Measurements from ENCODE around the gene PDILT.

Gene PDILT

DNA sequence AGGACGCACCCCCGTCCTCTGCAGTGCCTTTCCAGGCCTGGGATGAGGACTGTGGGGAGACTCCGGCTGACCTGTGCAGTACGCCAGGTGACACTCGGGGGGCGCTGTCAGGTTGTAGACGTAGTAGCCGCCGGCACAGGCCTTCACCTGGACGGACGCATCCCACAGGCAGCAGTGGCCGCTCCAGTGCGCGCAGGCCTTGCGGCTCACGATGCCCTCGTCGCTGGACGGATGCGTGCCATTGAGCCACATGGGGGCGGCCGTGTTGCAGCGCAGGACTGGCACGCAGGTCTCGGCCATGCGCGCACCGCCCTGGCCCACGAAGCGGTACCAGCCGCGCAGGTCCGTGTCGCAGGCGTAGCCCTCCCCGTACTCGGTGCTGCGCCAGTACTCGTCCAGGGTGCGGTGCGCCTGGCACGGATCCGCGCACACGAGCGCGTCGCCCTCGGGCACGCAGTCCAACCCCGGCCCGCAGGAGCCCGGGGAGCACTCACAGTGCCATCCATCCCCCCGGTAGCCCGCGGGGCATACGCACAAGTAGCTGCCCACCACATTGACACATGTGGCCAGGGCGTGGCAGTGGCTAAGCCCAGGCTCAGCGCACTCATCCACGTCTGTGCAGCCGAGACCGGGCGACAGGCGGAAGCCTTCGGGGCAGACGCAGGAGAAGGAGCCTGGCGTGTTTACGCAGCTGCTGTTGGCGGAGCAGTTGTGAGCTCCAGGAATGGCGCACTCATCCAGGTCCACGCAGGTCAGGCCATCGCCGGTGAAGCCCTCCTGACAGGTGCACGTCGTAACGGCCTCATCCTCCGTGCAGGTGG is 56.0 kb downstream of the PDILT start:
- TF ChIP-seq FOXM1 (IDR thresholded peaks at IDR 0.05; ENCODE audit: borderline replicate concordance, low read depth) (no peak), TAF1 (IDR thresholded peaks at IDR 0.05; ENCODE audit: low read depth) (no peak), TCF12 (IDR thresholded peaks at IDR 0.05; ENCODE audit: low read depth) (no peak), ZBTB7A (IDR thresholded peaks at IDR 0.05; ENCODE audit: low read depth) (no peak)
- TF ChIP-seq, protein P1, sequence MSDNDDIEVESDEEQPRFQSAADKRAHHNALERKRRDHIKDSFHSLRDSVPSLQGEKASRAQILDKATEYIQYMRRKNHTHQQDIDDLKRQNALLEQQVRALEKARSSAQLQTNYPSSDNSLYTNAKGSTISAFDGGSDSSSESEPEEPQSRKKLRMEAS (IDR thresholded peaks at IDR 0.05): no peak

DNA sequence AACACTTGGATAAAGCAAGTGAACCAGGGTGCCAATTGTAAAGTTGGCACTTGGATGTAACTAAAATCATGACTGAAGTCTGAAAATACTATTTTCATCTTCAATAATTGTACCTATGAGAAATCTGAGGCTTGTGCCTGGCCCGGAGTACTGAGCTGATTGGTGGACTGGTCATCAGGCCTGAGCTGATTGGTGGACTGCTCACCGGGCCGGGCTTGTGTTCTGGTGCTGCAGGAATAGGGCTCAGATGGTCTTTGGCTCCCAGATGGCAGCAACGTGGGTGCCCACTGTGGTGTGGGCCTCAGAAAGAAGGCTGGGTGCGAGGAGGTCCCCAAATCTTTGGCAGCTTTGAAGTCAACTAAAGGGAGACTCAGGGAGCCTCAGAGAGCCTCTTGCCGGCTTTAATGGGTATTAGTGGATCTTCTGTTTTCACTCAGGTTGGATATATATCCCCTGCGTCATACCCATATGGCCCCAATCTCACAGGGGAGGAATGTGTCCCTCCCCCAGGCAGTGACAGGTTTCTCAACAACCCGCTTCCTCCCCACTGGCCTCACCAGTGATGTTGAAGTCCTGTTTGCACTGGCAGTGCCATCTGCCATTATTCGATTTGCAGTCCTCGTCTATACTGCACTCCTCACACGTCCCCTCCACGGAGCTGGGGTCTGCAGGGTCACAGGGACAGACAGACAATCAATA is 56.7 kb downstream of the PDILT start:
- TF ChIP-seq NFIC (IDR thresholded peaks at IDR 0.05) (no peak), ZBTB7A (IDR thresholded peaks at IDR 0.05; ENCODE audit: low read depth) (no peak), EP300 (IDR thresholded peaks at IDR 0.05; ENCODE audit: borderline replicate concordance) (no peak), CREB1 (IDR thresholded peaks at IDR 0.05; ENCODE audit: low read depth) (no peak), TCF12 (IDR thresholded peaks at IDR 0.05; ENCODE audit: low read depth) (no peak), TAF1 (IDR thresholded peaks at IDR 0.05; ENCODE audit: low read depth) (no peak), EGR1 (IDR thresholded peaks at IDR 0.05) (no peak), TEAD4 (IDR thresholded peaks at IDR 0.05) (no peak), RAD21 (IDR thresholded peaks at IDR 0.05; ENCODE audit: low read depth) (no peak), YY1 (IDR thresholded peaks at IDR 0.05; ENCODE audit: low read depth) (no peak), CEBPB (IDR thresholded peaks at IDR 0.05) (no peak), FOXM1 (IDR thresholded peaks at IDR 0.05; ENCODE audit: borderline replicate concordance, low read depth) (no peak)
- TF ChIP-seq, protein P1 (IDR thresholded peaks at IDR 0.05): no peak
- TF ChIP-seq, protein P2, sequence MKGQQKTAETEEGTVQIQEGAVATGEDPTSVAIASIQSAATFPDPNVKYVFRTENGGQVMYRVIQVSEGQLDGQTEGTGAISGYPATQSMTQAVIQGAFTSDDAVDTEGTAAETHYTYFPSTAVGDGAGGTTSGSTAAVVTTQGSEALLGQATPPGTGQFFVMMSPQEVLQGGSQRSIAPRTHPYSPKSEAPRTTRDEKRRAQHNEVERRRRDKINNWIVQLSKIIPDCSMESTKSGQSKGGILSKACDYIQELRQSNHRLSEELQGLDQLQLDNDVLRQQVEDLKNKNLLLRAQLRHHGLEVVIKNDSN (IDR thresholded peaks at IDR 0.05): no peak
- TF ChIP-seq, protein P3, sequence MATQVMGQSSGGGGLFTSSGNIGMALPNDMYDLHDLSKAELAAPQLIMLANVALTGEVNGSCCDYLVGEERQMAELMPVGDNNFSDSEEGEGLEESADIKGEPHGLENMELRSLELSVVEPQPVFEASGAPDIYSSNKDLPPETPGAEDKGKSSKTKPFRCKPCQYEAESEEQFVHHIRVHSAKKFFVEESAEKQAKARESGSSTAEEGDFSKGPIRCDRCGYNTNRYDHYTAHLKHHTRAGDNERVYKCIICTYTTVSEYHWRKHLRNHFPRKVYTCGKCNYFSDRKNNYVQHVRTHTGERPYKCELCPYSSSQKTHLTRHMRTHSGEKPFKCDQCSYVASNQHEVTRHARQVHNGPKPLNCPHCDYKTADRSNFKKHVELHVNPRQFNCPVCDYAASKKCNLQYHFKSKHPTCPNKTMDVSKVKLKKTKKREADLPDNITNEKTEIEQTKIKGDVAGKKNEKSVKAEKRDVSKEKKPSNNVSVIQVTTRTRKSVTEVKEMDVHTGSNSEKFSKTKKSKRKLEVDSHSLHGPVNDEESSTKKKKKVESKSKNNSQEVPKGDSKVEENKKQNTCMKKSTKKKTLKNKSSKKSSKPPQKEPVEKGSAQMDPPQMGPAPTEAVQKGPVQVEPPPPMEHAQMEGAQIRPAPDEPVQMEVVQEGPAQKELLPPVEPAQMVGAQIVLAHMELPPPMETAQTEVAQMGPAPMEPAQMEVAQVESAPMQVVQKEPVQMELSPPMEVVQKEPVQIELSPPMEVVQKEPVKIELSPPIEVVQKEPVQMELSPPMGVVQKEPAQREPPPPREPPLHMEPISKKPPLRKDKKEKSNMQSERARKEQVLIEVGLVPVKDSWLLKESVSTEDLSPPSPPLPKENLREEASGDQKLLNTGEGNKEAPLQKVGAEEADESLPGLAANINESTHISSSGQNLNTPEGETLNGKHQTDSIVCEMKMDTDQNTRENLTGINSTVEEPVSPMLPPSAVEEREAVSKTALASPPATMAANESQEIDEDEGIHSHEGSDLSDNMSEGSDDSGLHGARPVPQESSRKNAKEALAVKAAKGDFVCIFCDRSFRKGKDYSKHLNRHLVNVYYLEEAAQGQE (IDR thresholded peaks at IDR 0.05; ENCODE audit: low read depth): no peak

DNA sequence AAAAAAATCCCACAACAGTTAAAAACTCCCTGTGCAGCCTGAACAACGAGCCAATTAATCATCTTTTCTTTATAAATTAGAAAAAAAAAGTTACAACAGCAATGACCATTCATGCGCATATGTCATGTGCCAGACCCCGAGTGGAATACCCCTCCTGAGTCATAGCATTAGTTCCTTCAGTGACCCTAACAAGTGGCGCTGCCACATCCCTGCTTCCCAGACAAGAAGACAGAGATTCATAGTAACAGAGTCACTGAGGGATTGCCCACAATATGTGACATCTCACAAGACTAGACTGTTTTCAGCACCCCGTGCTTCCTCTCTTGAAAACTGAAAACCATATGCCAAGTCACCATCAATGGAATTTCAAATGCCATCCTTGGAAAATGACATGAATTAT is 59.9 kb downstream of the PDILT start:
- no peak for TF ChIP-seq YY1 (IDR thresholded peaks at IDR 0.05; ENCODE audit: low read depth)
- TF ChIP-seq, protein P2 (IDR thresholded peaks at IDR 0.05): no peak

DNA sequence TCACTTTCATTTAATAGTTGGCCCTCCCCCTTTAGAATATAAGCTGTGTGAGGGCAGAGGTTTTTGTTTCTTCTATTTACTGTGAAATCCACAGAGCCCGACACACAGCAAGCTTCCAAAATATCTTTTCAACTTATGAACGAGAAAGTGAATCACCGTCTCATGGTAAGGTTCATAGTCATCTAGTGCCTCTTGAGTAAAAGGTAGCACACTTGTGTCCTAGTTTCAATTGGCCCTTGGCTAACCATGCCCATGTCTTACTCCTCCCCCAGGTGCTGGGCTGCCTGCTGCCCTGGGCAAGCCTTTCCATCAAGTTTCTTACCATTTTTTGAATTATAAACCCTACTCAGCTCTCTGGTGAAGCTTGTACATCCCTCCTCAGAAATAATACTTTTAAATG is 64.8 kb downstream of the PDILT start:
- TF ChIP-seq CEBPB (IDR thresholded peaks at IDR 0.05) (no peak), CREB1 (IDR thresholded peaks at IDR 0.05; ENCODE audit: low read depth) (no peak), TCF12 (IDR thresholded peaks at IDR 0.05; ENCODE audit: low read depth) (no peak), EP300 (IDR thresholded peaks at IDR 0.05; ENCODE audit: borderline replicate concordance) (no peak), RAD21 (IDR thresholded peaks at IDR 0.05; ENCODE audit: low read depth) (no peak), TEAD4 (IDR thresholded peaks at IDR 0.05) (no peak), NFIC (IDR thresholded peaks at IDR 0.05) (no peak), ZBTB7A (IDR thresholded peaks at IDR 0.05; ENCODE audit: low read depth) (no peak), EGR1 (IDR thresholded peaks at IDR 0.05) (no peak), TAF1 (IDR thresholded peaks at IDR 0.05; ENCODE audit: low read depth) (no peak), YY1 (IDR thresholded peaks at IDR 0.05; ENCODE audit: low read depth) (no peak)
- TF ChIP-seq, protein P3 (IDR thresholded peaks at IDR 0.05; ENCODE audit: low read depth): no peak
- TF ChIP-seq, protein P1 (IDR thresholded peaks at IDR 0.05): no peak

DNA sequence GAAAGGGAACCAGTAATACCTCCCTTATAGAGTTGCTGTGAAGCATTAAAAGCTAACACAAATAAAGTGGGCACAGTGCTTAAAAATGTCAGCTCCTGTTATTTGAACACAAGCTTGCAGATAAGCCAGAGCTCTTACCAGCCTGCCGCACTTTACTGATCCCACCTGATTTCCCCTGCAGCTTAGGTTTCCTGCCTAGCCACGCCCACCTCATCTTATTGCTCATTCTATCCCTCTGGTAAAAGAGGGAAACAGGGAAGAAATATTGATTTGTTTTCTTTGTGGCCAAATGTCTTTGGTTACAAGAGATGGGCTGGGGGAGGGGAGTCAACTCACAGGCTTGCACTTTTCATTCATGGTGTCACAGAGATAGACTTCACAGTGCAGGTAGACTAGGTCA is 67.6 kb downstream of the PDILT start:
- TF ChIP-seq EP300 (IDR thresholded peaks at IDR 0.05; ENCODE audit: borderline replicate concordance) (no peak), EGR1 (IDR thresholded peaks at IDR 0.05) (no peak)
- TF ChIP-seq, protein P3 (IDR thresholded peaks at IDR 0.05; ENCODE audit: low read depth): no peak
- TF ChIP-seq, protein P1 (IDR thresholded peaks at IDR 0.05): no peak
